Activated naive CD4-positive, alpha-beta T cell treated with anti-CD3 and anti-CD28 coated beads, Interleukin-2, amount 50 U/mL, for 72 hours (primary cell): ENCODE results near the gene SNRPA1. TPM values are rescaled to one million over a fixed set of nuclear protein-coding genes. Genes with fewer than 3 reads are reported as not detected.
A peak's percentile ranks its signal among the peaks of the same experiment; 100 is the strongest.

Experiments used
- ATAC-seq, 2 donors: fragments of 150-1000 bp; cut with Tn5 transposase; 2 replicates each; pipeline ENCODE4 v1.10.0; 2021; ENCODE audit warnings: mild to moderate bottlenecking in 2 of 2, moderate library complexity in 2 of 2
- DNase-seq, 2 donors: peaks; one replicate each; pipeline ENCODE4 v3.0.0; 2021 to 2022; ENCODE audit warnings: low spot score in 2 of 2
- H3K27ac Mint-ChIP-seq, 2 donors: one replicate each; pipeline ENCODE4 v1.8.0; 2022; ENCODE audit warnings: mild to moderate bottlenecking in 2 of 2, mixed read lengths in 2 of 2
- H3K36me3 Mint-ChIP-seq, 2 donors: one replicate each; pipeline ENCODE4 v1.8.0; 2022; ENCODE audit warnings: mixed read lengths in 2 of 2
- H3K9me3 Mint-ChIP-seq, 2 donors: one replicate each; pipeline ENCODE4 v1.8.0; 2022; ENCODE audit warnings: mixed read lengths in 2 of 2
- total RNA-seq, 2 donors: library from RNA; stranded (reverse); gene quantifications; one replicate each; pipeline ENCODE4 v1.2.3, GENCODE V29; 2022

Gene SNRPA1
- total RNA-seq, 2 donors from 2014 or later = 163 to 174 TPM

GRCh38 chr15:101242999-101243336, 52.1 kb downstream of the SNRPA1 start:
- ATAC-seq = no peak
- peaks cover 8 to 41% of the 10 kb centered on the region in 2 donors for H3K36me3 Mint-ChIP-seq
- DNase-seq = no peak
- H3K9me3 Mint-ChIP-seq = no peaks in the 10 kb centered on the region
- H3K27ac Mint-ChIP-seq = peak overlapping the region; percentile 73 to 93

- ATAC-seq (peak; percentile 80 to 82), DNase-seq (peak in 1 of 2 donors; percentile 38)
- Mint-ChIP-seq H3K27ac (peak overlapping the region; percentile 73 to 93), H3K36me3 (peaks cover 7 to 43% of the 10 kb centered on the region in 2 donors), H3K9me3 (no peaks in the 10 kb centered on the region)
These were observed 52.7 kb downstream of the SNRPA1 start for GRCh38 chr15:101242160-101242998.

- no peak for ATAC-seq
- Mint-ChIP-seq H3K36me3 (peaks cover 7 to 51% of the 10 kb centered on the region in 2 donors), H3K9me3 (no peaks in the 10 kb centered on the region), H3K27ac (no peak overlapping the region)
- no peak for DNase-seq
These were observed 54.7 kb downstream of the SNRPA1 start for GRCh38 chr15:101240358-101240757.

- H3K9me3 Mint-ChIP-seq = no peaks in the 10 kb centered on the region
- peaks cover 11 to 57% of the 10 kb centered on the region in 2 donors for H3K36me3 Mint-ChIP-seq
- DNase-seq (no peak), ATAC-seq (peak in 1 of 2 donors; percentile 31)
- peak overlapping the region; percentile 44 to 47 for H3K27ac Mint-ChIP-seq
These were observed 55.3 kb downstream of the SNRPA1 start for GRCh38 chr15:101239724-101240136.

GRCh38 chr15:101237251-101237650, 57.8 kb downstream of the SNRPA1 start:
- ATAC-seq = no peak

GRCh38 chr15:101233651-101234280, 61.3 kb downstream of the SNRPA1 start:
- ATAC-seq = no peak
- no peak for DNase-seq
- no peak overlapping the region for H3K27ac Mint-ChIP-seq
- H3K36me3 Mint-ChIP-seq = peaks cover 40 to 77% of the 10 kb centered on the region in 2 donors
- no peaks in the 10 kb centered on the region for H3K9me3 Mint-ChIP-seq

More at GRCh38 chr15:101237251-101237650, 57.8 kb downstream of the SNRPA1 start:
- H3K36me3 Mint-ChIP-seq = peaks cover 18 to 65% of the 10 kb centered on the region in 2 donors
- no peaks in the 10 kb centered on the region for H3K9me3 Mint-ChIP-seq
- no peak overlapping the region for H3K27ac Mint-ChIP-seq
- no peak for DNase-seq

GRCh38 chr15:101232677-101233076, 62.4 kb downstream of the SNRPA1 start:
- no peak overlapping the region for H3K27ac Mint-ChIP-seq
- peaks cover 46 to 85% of the 10 kb centered on the region in 2 donors for H3K36me3 Mint-ChIP-seq
- no peak for ATAC-seq
- H3K9me3 Mint-ChIP-seq = no peaks in the 10 kb centered on the region
- no peak for DNase-seq

Other genes starting within 250 kb of the SNRPA1 start
- gene CHSY1, start 43.2 kb downstream of the SNRPA1 start, total RNA-seq = 10 to 100 TPM; 45.5 to 54.1 TPM
- 10 to 100 TPM; 18.4 to 22.6 TPM for gene SELENOS, start 17.8 kb downstream of the SNRPA1 start, total RNA-seq
- gene PCSK6, start 194.5 kb upstream of the SNRPA1 start, total RNA-seq = 1 to 10 TPM in 1 of 2 donors, under 1 TPM in 1; 0.61 to 2.1 TPM